GM13977 (cell line): ENCODE results near the gene DBF4B.
"Not testable (repeated sequence)": the region's sequence is repeated elsewhere in the genome, so short reads cannot be mapped to it uniquely, and the experiment has no call there.

Source experiments
- DNase-seq: peaks from one replicate; pipeline ENCODE4 v3.0.0; 2012; ENCODE audit warnings: low spot score
- in situ Hi-C: fragments of 300-500 bp; cut with MboI; formaldehyde crosslinking; loops from one replicate; pipeline ENCODE4 v1.12.0; 2022; ENCODE audit warnings: low sequenced_read_pairs, low pct_unique_long_range_greater_than_20kb, mixed read lengths, inconsistent platforms; ENCODE audit not compliant: unreplicated experiment
- TF ChIP-seq, protein P1 (sequence below): IDR thresholded peaks from 2 replicates; pipeline ENCODE4 v1.5.1; 2012; ENCODE audit warnings: mild to moderate bottlenecking, control low read depth; ENCODE audit not compliant: insufficient read depth; ENCODE audit errors: extremely low read depth, missing control alignments

Gene DBF4B

DNA sequence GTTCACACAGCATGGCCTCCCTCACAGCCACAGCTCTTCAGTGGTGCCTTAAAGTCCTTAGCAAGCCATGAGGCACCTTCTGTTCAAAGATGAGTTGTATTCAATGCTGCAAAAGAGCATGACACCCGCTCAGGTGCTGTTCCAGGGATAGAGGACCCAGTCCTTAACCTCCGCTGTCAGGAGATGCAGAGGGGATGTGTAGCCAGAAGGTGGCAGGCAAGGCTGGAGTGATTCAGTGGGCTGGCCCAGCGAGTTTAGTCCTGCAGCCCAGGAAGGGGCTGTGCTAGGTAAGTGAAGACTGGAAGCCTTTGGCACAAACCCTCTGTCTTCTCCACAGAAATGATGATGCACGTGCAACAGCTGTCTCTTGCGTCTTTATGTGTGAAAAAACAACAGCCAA is 25.3 kb downstream of the DBF4B start:
- TF ChIP-seq, protein P1, sequence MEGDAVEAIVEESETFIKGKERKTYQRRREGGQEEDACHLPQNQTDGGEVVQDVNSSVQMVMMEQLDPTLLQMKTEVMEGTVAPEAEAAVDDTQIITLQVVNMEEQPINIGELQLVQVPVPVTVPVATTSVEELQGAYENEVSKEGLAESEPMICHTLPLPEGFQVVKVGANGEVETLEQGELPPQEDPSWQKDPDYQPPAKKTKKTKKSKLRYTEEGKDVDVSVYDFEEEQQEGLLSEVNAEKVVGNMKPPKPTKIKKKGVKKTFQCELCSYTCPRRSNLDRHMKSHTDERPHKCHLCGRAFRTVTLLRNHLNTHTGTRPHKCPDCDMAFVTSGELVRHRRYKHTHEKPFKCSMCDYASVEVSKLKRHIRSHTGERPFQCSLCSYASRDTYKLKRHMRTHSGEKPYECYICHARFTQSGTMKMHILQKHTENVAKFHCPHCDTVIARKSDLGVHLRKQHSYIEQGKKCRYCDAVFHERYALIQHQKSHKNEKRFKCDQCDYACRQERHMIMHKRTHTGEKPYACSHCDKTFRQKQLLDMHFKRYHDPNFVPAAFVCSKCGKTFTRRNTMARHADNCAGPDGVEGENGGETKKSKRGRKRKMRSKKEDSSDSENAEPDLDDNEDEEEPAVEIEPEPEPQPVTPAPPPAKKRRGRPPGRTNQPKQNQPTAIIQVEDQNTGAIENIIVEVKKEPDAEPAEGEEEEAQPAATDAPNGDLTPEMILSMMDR = peak; percentile 30
- in situ Hi-C loops = no loop called here
- DNase-seq = no peak

DNA sequence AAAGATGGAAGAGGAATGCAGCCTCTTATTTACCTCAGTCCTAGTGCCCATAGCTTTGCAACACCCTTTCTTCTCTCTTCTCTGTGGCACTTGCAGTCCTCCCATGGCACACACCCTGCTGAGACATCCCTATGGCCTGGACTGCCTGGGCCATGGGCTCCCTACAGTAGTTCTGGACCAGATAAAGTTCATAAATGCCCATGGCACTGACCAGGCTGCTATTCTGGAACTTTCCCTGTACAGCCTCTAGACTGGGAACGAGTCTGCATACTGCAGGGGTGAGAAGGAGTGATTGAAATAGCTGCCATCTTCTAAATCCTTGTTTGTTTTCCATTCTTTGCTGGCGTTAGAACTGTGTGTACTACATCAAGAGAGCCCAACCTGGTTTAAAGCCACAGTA is 25.8 kb downstream of the DBF4B start:
- DNase-seq = no peak
- in situ Hi-C loops = no loop called here
- TF ChIP-seq, protein P1 = no peak

DNA sequence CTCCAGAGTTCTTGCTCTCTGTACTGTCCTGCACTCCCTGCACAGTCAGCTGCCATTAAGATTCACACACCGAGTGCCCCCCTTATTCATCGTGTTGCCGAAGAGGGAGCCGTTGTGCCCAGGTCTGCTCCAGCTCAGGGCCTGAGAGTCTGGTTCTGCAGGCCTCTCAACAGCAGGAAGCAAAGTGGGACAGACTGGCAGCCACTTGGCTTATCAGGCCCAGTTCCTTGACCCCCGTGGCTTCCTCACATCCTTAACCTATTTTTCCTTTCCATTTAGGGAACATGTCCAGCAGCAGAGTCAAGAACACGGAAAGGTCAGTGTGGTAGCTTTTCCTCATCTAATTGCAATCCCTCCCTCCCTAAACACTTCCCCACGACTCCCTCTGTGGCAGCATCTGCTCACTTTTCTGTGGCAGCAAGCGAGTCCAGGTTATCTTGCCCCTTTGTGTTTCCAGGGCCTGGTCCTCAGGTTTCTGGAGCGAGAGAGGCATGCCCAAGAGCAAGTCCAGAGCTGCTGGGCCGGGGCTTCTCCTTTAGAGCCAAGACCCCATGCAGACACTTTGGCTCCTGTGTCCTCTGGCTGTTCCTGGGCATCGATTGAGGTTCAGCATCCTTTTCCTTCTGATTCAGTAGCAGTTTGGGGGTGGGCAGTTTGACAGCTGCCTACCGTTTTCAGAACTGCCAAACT is 28.2 kb downstream of the DBF4B start:
- TF ChIP-seq, protein P1 = no peak
- in situ Hi-C loops = no loop called here
- DNase-seq = no peak

DNA sequence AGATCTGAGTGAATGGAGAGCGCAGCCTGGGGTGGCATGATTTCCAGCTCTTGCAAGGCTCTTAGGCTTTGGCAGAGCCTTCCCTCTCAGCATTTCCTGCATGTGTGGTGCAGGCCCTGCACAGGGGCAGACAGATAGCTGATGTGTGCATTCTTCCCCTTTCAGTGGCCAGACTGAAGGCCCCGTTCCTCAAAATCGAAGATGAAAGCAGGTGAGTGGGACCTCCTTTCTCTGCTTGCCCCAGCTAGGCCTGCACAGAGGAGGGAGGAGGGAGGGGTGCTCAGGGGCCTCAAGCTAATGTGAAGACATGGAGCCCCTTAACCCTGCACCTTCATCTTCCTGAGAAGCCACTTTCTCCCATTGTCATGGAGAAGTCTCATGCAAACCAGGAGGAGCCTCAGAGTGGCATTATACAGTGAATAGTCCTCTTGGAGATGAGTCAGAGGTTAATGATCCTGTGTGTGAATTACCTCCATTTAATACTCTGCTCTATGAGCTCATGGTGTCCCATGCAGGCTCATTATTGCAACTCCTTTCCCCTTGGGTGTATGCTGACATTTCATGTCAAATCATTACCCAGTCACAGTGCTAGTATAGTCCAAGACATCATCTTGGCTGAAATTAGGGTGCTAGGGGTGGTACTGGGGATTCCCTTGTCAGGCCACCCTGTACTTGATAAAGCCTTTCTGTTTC is 29.9 kb downstream of the DBF4B start:
- TF ChIP-seq, protein P1 = no peak
- in situ Hi-C loops = no loop called here
- peak; percentile 63 for DNase-seq

DNA sequence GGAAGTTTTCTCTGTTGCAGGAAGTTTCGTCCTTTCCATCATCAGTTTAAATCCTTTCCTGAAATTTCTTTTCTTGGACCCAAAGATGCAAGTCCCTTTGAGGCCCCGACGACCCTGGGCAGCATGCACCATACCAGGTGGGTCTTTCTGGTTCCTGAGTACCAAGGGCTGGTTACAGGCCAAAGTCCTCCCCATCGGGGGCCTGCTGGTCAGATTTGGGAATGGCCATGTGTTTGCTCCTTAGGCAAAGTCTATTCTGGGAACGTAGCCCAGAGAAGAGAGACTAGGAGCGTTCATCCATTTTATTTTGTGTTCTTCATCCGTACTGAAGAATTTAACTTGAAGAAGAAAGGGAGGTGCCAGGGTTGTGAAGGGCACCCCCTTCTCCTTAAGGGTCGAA is 32.9 kb downstream of the DBF4B start:
- in situ Hi-C loops = no loop called here
- DNase-seq = no peak
- TF ChIP-seq, protein P1 = no peak

DNA sequence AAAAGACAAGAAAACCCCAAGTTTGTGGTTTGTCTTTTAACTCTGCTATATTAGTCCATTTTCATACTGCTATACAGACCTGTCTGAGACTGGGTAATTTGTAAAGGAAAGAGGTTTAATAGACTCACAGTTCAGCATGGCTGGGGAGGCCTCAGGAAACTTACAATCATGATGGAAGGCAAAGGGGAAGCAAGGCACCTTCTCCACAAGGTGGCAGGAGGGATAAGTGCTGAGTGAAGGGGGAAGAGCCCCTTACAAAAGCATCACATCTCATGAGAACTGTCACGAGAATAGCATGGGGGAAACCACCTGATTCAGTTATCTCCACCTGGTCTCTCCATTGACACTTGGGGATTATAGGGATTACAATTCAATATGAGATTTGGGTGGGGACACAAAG is 36.8 kb downstream of the DBF4B start:
- TF ChIP-seq, protein P1 = peak; percentile 9
- DNase-seq = no peak
- in situ Hi-C loops = no loop called here

DNA sequence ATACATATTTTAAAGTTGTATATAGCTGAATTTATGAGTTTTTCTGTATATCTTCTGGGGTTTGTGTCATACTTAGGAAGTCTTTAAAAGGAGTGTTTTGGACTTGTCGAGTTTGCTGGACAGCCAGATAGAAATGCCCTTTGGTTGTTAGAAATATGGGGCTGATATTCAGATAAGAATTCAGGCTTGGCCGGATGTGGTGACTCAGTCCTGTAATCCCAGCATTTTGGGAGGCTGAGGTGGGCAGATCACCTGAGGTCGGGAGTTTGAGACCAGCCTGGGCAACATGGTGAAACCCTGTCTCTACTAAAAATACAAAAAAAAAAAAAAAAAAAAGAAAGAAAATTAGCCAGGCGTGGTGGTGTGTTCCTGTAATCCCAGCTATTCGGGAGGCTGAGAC is 37.3 kb downstream of the DBF4B start:
- in situ Hi-C loops, DNase-seq: not testable (repeated sequence)
